Measurements from ENCODE around the gene ATP7A.

- TF ChIP-seq CTCF (IDR thresholded peaks at IDR 0.05; ENCODE audit: poor library complexity) (no peak), EZH2 (IDR thresholded peaks at IDR 0.05; ENCODE audit: borderline replicate concordance) (no peak)
Measured at GRCh38 chrX:77875372-77875771, 35.1 kb upstream of the ATP7A start.

Measured in hepatocyte (in vitro differentiated cells).